Measurements from ENCODE around the gene CD248.
"Not testable (repeated sequence)": the region's sequence is repeated elsewhere in the genome, so short reads cannot be mapped to it uniquely, and the experiment has no call there.

Gene CD248

DNA sequence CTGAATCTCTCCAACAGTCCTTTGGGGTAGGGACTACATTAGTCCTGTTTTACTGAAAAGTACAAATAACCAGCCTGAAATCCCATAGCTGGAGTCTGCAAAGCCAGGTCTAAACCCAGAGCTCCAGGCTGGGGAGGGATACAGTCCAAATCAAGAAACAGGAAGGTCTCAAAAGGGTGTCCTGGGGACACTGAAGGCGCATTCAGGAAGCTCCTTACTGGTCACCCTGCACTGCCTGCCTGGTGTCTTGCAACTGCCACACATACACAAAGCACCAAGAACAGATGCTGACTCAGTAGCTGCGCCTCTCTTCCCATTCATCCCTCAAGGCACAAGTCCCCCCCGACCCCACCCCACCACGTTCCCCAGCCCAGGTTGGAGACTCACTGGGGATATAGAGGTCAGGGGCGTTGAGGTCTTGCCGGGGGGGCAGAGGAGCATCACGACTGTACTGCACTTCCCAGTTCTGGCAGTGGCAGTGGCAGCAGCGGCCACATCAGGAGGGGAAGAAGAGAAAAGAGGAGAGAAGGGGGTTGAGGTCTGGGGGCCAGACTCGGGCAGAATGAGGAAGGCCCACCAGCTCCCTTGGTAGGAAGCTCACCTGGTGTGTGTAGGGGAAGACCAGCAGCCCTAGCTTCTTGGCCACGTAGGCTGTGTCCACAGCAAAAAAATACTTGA is 29.5 kb downstream of the CD248 start:
- no peak for DNase-seq

DNA sequence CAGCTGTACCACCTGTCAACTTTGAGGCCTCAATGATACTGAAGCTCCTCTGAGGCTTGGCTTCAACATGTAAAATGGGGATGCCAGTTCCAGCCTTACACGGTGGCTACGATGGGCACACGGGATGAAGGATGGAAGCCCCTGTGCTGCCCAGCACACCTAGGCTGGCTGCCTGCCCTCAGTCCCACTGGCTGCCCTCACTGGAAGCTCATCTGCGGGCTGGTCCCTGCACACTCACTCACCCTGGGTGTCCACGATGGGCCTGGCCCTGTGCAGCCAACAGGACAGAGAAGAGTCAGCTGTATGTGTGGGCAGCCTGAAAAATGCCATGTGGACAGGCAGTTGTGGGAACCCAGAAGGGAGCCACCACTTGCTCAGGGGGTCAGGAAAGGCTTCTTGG is 30.1 kb downstream of the CD248 start:
- DNase-seq, result no peak

DNA sequence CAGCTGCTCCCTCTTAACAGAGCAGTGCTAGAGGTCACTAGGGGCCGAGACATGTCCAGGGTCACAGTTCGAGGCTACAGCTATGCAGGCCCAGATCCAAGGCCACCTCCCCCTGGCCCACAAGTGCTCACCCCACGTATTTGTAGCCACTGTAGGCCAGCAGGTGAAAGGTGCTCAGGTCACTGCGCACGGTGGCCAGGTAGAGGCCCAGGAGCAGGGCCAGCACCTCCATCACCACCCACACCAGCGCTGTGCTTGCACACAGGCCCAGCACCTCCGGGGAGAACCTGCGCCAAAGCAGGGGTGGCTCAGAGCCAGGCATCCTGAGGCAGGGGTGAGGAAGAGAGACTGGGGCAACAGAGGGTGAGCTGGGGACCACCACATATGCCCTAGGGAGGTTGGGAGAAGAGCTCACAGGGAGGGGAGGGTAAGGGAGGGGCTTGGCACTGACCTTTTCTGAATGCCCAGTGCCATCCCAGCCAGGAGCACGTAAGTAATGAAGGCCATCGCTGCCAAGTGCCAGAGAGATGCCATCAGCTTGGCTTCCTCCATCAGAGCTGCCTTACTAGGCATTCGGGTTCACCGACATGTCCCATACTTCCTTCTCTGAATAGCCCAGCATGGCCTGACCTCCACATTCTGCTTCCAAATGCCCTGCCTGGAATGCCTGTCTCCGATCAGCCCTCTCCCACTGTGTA is 31.4 kb downstream of the CD248 start:
- no peak for DNase-seq

- DNase-seq, result no peak
These were observed 32.2 kb downstream of the CD248 start for GRCh38 chr11:66284526-66285078.

GRCh38 chr11:66283461-66284105 is 33.3 kb downstream of the CD248 start:
- DNase-seq, result no peak

GRCh38 chr11:66282468-66283455 is 34.1 kb downstream of the CD248 start:
- DNase-seq, result peak; percentile 91

DNA sequence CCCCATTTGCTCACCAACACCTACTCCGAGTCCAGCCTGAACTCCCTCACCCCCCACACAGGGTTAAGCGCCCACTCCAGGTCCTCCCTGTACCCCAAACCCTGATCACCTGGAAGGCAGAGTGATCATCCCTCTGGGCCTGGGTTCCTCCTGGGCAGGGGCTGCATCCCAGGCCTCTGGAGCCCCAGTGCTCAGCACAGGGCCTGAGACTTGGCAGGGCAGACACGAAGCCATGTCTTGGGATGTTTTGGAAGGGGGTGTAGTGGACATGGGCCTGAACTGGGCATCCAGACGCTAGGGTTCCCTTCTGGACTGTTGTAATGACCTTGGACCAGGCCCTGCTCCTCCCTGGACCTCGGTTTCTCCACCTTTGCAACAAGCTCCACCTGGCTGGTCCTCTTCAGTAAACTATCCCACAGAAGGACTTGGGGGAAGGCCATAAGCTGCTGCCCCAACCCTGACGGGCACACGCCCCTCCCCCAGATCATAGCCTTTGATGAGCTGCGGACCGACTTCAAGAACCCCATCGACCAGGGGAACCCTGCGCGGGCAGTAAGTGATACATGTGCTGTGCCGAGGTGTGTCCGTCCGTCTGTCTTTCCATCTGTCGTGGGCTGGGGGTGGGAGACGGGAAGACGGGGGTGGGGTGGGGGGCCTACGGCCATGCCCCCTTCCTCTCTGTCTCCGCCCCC is 34.9 kb downstream of the CD248 start:
- no peak for DNase-seq

DNA sequence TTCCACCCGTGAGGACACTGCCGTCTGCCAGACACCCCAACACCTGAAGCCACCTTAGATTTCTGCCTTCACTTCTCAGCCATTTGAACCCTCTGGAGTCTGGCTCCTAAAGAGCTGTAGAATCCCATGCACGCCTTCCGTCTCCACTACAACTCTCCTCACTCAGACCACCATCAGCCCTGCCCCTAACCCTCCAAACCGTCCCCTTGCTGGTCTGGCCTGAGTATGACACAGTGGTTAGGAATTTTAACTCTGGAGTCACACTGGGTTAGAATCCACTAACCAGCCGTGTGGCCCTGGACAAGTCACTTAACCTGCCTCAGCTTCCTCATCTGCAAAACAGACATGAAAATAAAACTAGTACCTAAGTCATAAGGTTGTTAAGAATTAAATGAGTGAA is 35.8 kb downstream of the CD248 start:
- DNase-seq, result peak; percentile 39

DNA sequence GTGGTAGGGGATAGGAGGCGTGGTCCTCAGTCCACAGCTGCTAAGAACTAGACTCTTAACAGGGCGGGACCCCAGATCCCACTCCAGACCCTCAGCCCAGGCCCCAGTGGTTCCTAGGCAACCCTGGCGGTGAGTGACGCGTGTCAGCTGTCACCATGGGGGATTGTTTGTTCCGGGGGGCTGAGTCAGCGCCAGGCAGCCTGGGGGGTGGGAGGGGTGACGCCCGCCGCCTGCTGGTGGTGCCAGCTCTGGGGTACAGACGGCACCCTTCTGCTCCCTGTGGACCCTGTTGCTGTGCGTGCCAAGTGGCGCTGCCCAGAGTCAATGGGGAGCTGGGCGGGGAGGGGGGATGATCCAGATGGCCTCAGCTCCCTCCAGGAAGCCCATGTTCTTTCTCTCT is 36.4 kb downstream of the CD248 start:
- DNase-seq, result no peak

- DNase-seq, result no peak
These were observed 37.6 kb downstream of the CD248 start for GRCh38 chr11:66279092-66279734.

GRCh38 chr11:66278363-66279091 is 38.3 kb downstream of the CD248 start:
- DNase-seq, result no peak

GRCh38 chr11:66277471-66278362 is 39.1 kb downstream of the CD248 start, which contains the start of gene CNIH2:
Gene CNIH2 (plus strand): TSS chr11:66278175. CDS start chr11:66278457, 282 bp downstream.
- peak; percentile 37 for DNase-seq

- not testable (repeated sequence) for DNase-seq
These were observed 39.8 kb downstream of the CD248 start for GRCh38 chr11:66277064-66277463.

GRCh38 chr11:66276619-66277018 is 40.2 kb downstream of the CD248 start:
- not testable (repeated sequence) for DNase-seq

DNA sequence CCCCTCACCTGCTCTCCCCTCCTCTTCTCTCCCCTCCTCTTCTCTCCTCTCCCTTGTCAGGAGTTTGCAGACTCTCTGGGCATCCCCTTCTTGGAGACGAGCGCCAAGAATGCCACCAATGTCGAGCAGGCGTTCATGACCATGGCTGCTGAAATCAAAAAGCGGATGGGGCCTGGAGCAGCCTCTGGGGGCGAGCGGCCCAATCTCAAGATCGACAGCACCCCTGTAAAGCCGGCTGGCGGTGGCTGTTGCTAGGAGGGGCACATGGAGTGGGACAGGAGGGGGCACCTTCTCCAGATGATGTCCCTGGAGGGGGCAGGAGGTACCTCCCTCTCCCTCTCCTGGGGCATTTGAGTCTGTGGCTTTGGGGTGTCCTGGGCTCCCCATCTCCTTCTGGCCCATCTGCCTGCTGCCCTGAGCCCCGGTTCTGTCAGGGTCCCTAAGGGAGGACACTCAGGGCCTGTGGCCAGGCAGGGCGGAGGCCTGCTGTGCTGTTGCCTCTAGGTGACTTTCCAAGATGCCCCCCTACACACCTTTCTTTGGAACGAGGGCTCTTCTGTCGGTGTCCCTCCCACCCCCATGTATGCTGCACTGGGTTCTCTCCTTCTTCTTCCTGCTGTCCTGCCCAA is 40.7 kb downstream of the CD248 start:
- no peak for DNase-seq

- DNase-seq, result no peak
These were observed 41.4 kb downstream of the CD248 start for GRCh38 chr11:66275396-66275795.

- DNase-seq, result no peak
These were observed 42.6 kb downstream of the CD248 start for GRCh38 chr11:66274219-66274618.

DNA sequence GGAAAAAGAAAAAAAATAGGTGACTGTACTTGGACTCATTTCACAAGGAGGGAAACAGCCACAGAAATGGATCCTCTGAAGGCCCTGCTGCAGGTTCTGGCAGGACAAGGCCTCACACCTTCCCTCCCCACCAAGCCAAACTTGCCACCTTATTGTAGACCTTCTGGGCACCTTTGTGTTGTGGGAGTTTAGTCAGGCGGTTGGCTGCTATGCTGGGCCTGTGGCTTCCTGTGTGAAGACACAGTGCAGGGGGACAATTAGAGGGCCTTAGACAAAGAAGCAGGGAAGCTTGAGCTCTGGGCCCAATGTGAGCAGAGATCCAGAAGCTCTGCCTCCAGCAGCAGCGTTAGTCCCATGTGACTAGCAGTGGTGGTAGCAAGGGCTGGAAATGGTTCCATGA is 44.2 kb downstream of the CD248 start:
- no peak for DNase-seq

DNA sequence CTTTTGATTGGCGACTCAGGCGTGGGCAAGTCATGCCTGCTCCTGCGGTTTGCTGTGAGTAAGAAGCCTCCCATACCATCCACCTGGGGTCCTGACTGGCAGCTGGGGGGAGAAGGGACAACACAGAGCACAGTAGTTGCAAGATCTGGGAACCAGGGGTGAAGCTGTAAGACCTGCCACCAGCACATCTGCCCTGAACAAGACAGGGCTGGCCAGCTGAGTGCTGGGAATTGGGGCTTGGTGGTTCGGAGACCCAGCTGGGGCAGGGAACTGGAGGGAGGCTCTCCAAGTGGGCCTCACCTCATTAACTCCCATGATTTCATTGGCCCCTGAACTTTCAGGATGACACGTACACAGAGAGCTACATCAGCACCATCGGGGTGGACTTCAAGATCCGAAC is 45.0 kb downstream of the CD248 start:
- DNase-seq, result no peak
